Measurements from ENCODE around the gene CLIP2. TPM values are rescaled to one million over a fixed set of nuclear protein-coding genes. Genes with fewer than 3 reads are reported as not detected.
"Not testable (repeated sequence)": the region's sequence is repeated elsewhere in the genome, so short reads cannot be mapped to it uniquely, and the experiment has no call there.

Gene CLIP2
- total RNA-seq, 1 experiment from 2014 or later, result 39.4 TPM

DNA sequence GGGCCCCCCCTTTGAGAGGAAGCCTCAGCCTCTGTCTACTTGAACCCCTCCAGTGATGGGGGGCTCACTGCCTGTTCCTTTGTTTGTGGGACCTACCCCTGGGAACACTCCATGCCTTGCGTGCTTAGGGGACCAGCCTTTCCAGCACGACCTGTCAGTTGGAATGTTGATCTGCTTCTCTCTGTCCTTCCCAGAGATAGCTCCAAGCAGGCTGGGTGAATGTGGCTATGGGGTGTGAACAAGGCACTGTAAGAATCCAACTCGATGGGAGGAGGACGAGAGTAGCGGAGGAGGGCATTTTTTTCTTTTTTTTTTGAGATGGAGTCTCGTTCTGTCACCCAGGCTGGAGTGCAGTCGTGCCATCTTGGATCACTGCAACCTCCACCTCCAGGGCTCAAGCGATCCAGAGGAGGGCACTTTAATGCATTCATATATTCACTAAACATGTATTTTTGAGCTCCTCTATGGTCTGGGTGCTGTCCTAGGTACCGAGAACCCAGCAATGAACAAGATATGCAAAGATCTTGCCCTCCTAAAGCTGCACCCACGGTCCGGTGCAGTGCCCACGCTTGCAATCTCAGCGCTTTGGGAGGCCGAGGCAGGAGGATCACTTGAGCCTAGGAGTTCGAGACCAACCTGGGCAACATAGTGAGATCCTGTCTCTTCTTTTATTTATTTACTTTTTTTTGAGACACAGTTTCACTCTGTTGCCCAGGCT, 8.5 kb downstream of the CLIP2 start:
- no peak for DNase-seq (ENCODE audit: low read depth)

DNA sequence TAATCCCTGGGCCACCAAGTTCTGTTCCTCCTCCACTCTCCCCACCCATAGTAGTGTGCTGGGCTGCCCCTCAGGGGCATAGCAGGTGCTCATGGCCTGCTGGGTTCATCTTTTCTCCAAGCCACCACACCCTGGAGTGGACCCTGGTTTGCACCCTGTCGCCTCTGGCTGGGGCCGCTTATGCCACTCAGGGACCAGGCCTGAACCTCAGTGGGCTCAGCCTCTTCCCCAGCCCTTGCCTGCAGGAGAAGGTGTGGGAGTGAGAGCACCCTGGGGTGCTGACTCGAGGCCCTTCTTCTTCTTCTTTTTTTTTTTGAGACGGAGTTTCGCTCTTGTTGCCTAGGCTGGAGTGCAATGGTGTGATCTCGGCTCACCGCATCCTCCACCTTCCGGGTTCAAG, 10.2 kb downstream of the CLIP2 start:
- DNase-seq (ENCODE audit: low read depth), result no peak

DNA sequence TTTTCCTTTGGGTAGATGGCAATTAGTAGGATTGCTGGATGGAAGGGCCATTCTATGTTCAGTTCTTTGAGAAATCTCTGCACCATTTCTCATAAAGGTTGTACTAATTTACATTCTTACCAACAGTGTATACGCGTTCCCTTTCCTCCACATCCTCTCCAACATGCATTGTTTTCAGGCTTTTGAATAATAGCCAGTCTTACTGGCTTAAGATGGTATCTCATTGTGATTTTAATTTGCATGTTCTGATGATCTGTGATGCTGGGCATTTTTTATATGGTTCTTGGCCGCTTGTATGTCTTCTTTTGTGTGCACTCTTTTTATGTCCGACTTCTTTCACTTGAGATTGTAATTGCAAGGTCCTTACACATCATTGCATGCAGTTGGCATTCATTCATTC, 11.7 kb downstream of the CLIP2 start:
- no peak for DNase-seq (ENCODE audit: low read depth)

DNA sequence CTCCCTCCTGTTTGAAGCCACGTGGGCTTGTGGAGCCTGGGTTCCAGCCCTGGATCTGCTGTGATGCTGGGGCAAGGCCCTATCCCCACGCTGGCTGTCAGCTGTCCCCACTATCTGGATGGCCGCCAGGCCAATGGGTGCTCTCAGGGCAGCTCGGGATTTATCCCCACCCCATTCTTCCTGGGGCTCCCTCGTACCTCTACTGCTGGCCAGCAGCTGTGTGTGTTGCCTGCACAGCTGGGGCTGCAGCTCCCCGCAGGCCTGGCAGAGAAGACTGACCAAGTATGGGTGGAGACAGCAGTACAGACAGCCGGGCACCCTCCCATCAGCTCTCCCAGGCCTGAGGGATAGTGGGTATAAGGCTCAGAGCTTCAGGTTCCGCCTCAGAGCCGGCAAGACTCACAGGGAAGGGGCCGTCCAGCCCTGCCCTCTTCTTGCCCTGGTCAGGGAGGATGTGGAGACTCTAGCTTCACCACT, 13.6 kb downstream of the CLIP2 start:
- DNase-seq (ENCODE audit: low read depth), result peak; percentile 84

DNA sequence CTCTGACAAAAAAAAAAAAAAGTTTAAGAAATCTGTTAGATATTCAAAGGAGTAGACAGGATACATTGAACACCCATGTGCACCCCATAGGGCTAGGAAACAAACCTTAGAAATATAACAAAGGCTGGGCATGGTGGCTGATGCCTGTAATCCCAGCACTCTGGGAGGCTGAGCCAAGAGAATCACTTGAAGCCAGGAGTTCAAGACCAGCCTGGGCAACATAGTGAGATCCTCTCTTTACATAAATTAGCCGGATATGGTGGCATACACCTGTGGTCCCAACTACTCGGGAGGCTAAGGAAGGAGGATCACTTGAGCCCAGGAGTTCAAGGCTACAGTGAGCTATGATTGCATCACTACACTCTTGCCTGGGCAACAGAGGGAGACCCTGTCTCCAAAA, 15.3 kb downstream of the CLIP2 start:
- DNase-seq (ENCODE audit: low read depth), result no peak

DNA sequence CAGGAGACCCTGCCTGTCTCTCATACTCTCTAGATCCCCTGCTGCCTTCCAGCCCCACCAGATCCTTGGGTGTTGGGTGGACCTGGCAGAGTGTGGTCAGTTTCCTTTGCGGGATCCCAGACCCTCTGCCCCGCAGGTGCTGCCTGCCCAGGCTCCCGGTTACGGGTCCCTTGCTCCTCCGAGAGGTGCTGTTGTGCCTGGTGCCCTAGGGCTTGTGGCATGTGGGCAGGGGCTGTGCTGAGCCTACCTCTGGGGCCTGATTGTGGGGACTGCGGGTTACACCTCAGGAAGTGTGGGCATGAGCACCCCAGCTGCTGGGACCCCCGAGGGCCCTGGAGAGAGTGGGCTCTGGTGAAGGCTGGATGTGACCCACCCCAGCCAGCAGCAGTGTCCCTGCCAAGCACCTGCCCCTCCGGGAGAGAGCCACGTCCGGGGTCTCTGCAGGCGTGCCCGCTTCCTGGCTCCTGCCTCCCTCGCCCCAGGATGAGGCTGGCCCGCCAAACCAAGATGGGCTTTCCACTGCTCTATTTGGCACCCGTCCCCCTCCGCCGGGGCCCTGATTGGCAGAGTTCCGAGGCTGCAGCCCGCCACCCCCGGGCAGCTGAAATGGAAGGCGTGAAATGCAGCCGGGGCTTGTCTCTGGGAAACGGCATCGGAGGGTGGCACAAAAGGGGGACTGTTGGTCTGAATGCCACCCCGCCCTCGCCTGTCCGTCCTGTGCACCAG, 17.0 kb downstream of the CLIP2 start:
- no peak for DNase-seq (ENCODE audit: low read depth)

DNA sequence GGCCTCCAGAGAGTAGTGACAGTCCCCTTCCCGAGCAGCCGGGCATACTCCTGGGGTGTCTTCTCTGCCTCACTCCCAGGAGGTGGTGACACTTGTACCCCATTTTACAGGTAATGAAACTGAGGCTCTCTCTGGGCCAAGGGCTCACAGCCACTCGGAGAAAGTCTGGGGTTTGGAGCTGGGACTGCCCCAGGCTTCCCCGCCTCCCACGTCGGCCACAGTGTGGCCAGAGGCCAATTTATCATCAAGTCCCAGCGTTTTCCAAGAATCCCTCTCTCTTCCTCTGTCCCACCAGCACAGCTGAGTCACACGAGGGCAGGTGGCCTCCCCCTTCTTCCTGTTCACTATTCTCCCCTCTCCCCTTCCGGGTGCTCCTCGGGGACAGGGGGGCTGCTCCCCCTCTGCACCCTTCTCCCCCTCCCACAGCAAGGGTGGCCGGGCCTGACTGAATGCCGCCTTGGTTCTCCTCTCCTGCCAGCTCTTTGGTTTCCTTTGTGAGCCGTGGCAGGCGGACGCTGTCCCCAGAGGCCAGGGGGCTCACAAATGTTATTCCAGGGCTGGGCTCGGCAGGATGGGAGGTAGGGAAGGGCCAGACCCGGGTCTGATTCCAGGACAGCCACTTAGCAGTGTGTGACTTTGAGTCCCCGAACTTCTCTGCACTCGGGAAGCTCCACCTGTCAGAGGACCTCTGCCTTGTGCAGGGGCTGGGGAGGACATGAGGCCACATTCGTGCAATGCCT, 17.7 kb downstream of the CLIP2 start:
- peak; percentile 75 for DNase-seq (ENCODE audit: low read depth)

DNA sequence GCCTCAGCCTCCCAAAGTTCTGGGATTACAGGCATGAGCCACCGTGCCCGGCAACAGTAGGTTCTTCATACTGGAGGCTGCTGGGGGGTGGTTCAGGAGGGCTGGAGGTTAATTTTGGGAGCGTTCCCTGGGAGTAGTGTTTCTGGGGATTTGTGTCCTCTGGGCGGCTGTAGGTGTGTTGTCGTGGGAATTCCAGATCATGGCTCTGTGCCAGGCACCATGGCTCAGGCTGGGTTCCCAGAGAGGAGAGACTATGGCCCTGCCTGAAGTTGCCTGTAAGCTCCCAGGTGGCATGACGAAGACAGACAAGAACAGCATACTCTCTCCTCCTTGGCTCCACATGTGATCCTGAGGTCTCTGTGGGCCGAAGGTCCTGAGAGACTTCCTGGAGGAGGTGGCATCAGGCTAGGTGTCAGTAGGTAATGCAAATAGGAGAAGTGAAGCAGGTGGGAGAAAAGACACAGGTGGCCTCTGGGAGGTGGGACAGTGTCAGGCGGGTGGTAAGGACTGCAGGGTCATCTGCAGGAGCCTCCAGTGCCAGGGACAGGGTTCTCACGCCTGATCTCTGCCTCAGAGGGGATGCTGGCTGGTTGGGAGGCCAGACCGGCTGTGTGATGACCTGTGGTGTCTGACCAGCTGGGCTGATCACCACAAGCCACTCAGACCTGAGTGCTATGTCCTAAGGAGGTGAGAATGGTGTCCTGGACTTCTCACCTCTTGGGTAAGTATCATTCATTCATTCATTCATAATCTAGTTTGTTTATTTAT, 18.7 kb downstream of the CLIP2 start:
- no peak for DNase-seq (ENCODE audit: low read depth)

DNA sequence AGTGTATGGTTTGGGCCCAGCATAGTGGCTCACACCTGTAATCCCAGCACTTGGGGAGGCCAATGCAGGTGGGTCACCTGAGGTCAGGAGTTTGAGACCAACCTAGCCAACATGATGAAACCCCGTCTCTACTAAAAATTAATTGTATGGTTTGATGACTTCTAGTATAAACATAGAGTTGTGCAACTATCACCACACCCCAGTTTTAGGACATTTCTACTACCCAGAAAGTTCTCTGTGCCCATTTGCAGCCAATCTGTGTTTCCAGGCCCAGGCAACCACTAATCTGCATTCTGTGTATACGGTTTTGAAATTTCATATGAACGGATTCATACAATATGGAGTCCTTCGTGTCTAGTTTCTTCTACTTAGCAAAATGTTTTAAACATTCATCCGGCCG, 20.0 kb downstream of the CLIP2 start:
- no peak for DNase-seq (ENCODE audit: low read depth)

DNA sequence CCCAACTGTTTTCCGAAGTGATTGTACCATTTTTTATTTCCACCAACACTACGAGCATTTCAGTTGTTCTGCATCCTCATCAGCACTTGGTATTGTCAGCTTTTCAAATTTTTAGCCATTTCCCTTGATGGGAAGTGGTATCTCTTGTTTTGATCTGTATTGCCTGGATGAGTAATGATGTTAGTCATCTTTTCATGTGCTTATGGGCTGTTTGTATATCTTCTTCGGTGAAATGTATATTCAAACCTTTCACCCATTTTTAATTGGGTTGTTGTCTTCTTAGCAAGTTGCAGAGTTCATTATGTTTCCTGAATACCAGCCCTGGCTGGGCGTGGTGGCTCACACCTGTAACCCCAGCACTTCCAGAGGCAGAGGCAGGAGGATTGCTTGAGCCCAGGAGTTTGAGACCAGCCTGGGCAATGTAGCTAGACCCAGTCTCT, 22.1 kb downstream of the CLIP2 start:
- peak; percentile 41 for DNase-seq (ENCODE audit: low read depth)

DNA sequence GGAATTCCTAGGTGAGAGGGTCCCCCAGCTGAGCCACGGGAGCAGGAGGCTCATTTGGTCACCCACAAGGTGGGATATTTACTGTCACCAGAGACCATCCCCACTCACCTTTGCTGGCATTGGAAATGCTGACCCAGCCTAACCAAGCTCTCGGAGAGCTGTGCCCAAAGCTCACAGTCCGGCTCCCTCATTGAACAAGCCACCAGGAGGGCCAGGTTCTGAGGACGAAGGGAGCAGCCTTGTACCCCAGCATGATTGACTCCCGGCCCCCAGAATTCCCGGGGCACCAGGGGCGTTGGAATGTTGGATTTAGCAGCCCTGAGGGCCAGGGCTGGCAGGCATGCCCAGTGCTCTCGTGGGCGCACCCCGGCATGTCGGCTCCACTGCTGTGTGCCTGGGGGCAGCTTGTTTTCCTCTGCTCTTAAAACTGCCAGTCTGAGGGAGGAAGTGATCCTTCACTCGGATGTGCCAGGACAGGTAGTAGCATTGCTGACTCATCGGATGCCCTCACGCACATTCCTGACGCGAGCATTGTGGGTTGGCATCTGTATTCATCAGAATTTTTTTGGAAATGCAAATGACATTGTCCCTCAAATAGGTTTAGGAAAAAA, 23.3 kb downstream of the CLIP2 start:
- no peak for DNase-seq (ENCODE audit: low read depth)

DNA sequence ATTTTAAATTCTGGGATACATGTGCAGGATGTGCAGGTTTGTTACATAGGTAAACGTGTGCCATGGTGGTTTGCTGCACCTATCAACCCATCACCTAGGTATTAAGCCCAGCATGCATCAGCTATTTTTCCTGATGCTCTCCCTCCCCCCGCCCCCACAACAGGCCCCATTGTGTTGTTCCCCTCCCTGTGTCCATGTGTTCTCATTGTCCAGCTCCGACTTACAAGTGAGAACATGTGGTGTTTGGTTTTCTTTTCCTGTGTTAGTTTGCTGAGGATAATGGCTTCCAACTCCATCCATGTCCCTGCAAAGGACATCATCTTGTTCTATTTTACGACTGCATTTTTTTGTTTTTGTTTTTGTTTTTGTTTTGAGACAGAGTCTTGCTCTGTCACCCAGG, 26.7 kb downstream of the CLIP2 start:
- DNase-seq (ENCODE audit: low read depth), result not testable (repeated sequence)

DNA sequence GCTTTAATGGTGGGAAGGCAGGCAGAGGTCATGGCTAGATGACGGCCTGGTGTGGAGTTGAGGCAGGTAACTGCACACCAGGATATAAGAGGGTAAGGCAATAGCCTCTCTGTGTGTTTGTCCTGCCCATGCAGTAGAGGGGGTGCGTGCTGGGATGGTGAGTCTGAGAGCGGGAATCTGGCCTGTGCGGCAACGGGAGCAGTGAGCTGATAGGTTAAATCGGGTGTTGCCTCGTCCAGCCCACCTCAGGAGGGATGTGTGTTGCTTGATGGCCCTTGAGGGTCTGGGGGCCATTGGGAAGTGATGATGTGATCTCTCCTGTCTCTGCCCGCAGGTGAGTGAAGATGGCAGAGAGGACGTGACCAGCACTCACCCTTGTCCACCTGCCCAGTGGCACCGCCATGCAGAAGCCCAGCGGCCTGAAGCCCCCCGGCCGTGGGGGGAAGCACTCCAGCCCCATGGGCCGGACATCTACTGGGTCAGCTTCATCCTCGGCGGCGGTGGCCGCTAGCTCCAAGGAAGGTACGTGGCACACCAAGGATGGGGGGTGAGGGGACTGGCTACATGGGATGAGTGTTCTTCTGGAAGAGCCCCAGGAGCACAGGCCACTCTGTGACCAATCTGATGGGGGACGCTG, 28.1 kb downstream of the CLIP2 start:
- no peak for DNase-seq (ENCODE audit: low read depth)

DNA sequence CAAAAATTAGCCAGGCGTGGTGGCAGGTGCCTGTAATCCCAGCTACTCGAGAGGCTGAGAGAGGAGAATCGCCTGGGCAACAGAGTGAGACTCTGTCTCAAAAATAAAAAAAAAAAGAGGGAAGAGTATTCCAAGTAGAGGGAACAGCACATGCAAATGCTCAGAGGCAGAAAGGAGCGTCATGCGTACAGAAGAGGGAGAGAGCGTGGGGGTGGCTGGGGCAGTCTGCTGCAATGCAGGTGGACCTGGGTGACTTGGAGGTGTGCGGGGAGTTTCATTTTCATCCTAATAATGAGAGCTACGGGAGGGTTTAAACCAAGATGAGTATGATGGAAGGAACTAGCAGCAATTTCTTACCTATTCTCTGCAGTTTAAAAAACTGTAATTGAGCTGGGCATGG, 28.8 kb downstream of the CLIP2 start:
- no peak for DNase-seq (ENCODE audit: low read depth)

DNA sequence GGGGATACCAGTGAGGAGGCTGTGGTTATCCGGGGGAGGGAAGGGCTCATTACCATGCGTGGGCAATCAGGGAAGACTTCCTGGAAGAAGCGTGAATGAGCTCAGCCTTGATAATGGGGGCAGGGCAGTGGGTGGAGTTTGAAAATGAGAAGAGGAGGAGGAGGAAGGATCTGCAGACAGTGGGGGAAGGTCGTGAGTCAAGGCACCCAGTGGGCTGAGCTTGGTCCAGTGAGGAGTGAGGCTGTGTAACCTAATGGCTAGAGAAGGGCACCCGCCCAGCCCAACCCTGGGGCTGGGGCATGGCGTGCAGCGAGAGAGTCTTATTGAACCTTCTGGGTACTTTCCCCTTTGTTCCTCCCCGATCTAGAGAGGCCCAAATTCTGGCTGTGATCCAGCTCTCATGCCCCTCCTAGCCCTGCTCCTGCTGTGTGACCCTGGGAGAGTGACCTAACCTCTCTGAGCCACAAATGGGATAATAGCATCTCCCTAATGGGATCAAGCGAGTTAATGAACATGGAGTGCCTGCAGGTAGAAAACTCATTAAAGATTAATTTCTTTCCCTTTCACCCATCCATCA, 31.5 kb downstream of the CLIP2 start:
- no peak for DNase-seq (ENCODE audit: low read depth)

DNA sequence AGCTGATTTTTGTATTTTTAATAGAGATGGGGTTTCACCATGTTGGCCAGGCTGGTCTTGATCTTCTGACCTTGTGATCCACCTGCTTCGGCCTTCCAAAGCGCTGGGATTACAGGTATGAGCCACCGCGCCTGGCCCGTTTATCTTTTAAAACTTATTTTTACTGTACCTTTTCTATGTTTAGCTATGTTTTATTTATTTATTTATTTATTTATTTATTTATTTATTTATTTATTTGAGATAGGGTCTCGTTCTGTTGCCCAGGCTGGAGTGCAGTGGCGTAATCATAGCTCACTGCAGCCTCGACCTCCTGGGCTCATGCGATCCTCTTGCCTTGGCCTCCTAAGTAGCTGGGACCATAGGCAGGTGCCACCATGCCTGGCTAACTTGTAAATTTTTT, 33.7 kb downstream of the CLIP2 start:
- DNase-seq (ENCODE audit: low read depth), result not testable (repeated sequence)

DNA sequence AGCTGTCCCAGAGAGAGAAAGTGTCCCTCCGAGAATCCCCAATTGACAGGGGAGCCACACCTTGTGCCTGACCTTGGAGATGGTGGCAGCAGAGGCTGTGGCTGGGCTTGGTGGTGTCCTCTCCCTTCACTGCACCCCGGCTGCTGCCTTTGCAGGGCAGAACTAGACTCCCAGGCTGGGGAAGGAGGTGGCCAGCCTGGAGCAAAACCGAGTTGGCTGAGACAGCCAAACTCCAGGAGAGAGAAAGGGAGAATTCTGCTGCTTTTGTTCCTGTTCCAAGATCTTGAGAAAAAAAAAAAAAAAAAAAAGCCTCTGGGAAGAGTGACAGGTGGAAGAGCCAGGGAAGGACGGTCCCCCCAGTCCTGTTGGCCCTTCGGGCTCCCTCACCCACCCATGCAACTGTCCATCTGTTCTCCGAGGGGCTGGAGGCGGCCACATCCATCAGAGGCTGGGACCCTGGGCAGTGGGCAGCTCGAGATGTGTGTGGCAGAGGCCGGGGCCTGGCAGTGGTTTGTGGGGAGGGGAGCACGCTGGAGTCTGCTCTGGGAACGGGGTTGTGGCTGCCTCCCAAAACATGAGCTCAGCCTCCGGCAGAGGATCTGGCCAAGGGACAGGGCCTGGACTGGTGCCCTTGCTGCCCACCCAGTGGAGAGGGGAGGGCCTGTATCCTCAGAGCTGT, 35.5 kb downstream of the CLIP2 start:
- no peak for DNase-seq (ENCODE audit: low read depth)

DNA sequence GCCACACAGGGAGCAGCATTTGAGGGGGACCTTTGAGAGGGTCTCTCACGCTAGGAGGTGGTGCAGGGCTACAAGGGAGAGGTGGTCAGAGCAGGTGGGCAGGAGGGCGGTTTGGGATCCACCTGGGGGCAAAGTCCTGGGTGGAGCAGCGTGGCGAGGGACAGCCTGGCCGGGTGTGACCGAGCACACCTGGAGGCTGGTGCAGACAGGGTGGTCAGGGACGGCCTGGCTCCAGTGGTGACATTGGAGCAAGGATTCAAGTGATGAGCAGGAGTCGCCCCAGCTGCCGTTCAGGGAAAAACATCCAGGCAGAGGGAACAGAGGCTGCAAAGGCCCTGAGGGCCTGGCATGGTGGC, 36.0 kb downstream of the CLIP2 start:
- DNase-seq (ENCODE audit: low read depth), result no peak

DNA sequence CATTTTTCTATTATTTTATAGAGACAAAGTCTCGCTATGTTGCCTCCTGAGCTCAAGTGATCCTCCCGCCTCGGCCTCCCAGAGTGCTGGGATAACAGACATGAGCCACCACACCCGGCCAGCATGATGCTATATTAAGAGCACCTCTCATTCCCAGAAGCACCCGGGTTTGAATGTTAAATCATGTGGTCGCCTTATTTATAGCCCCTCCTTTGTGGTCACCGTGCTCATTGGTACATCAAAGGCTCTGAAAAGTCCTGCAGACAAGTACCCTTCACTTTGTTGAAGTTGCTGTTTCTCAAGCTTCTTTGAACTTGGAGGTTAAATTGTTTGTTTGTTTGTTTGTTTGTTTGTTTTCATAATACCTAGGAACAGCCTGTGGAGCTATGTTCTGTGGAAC, 40.0 kb downstream of the CLIP2 start:
- DNase-seq (ENCODE audit: low read depth), result no peak
